SK-N-SH treated with all-trans-retinoic acid at 6 μM for 48 hours (cell line): ENCODE results near the gene FAM222B.

Source experiments
- ATAC-seq: fragments of 200-7000 bp; cut with Tn5 transposase; 3 replicates; pipeline ENCODE4 v1.9.1; 2020; ENCODE audit warnings: mild to moderate bottlenecking, moderate library complexity
- ARNTL ChIP-seq: fragments of 450-650 bp; formaldehyde crosslinking; IDR thresholded peaks from 2 replicates; pipeline ENCODE4 v1.5.0; 2020; ENCODE audit warnings: low read depth, mild to moderate bottlenecking, moderate library complexity, borderline replicate concordance
- BACH2 ChIP-seq: fragments of 250-450 bp; sonication (Bioruptor Pico); IDR thresholded peaks from 2 replicates; pipeline ENCODE4 v1.9.0; 2021; ENCODE audit warnings: mild to moderate bottlenecking, borderline replicate concordance
- CSDC2 ChIP-seq: fragments of 250-450 bp; sonication (Bioruptor Pico); IDR thresholded peaks from 2 replicates; pipeline ENCODE4 v1.5.0; 2020; ENCODE audit warnings: mild to moderate bottlenecking, moderate library complexity
- ESRRG ChIP-seq: fragments of 250-450 bp; sonication (Bioruptor Pico); IDR thresholded peaks from 2 replicates; pipeline ENCODE4 v1.6.1; 2021; ENCODE audit warnings: mild to moderate bottlenecking
- ISL1 ChIP-seq: fragments of 250-450 bp; sonication (Bioruptor Pico); IDR thresholded peaks from 2 replicates; pipeline ENCODE4 v2.1.2; 2022; ENCODE audit warnings: mild to moderate bottlenecking, moderate library complexity
- OSR1 ChIP-seq: fragments of 250-450 bp; sonication (Bioruptor Pico); IDR thresholded peaks from 2 replicates; pipeline ENCODE4 v1.8.0; 2022; ENCODE audit warnings: moderate library complexity, mild to moderate bottlenecking, inconsistent platforms
- PPARA ChIP-seq: fragments of 250-450 bp; sonication (Bioruptor Pico); IDR thresholded peaks from 2 replicates; pipeline ENCODE4 v1.5.0; 2020; ENCODE audit warnings: mild to moderate bottlenecking, borderline replicate concordance
- RARB ChIP-seq: fragments of 250-450 bp; sonication (Bioruptor Pico); IDR thresholded peaks from 2 replicates; pipeline ENCODE4 v1.8.0; 2021; ENCODE audit warnings: mild to moderate bottlenecking, moderate library complexity
- SNAI2 ChIP-seq: fragments of 250-450 bp; sonication (Bioruptor Pico); IDR thresholded peaks from 2 replicates; pipeline ENCODE4 v1.5.0; 2020; ENCODE audit warnings: mild to moderate bottlenecking, moderate library complexity
- TCF4 ChIP-seq: fragments of 250-450 bp; sonication (Bioruptor Pico); IDR thresholded peaks from 2 replicates; pipeline ENCODE4 v1.8.0; 2021; ENCODE audit warnings: mild to moderate bottlenecking, moderate library complexity, borderline replicate concordance
- TOX ChIP-seq: fragments of 250-450 bp; sonication (Bioruptor Pico); IDR thresholded peaks from 2 replicates; pipeline ENCODE4 v1.8.0; 2021; ENCODE audit warnings: mild to moderate bottlenecking, moderate library complexity, borderline replicate concordance
- ZC3H10 ChIP-seq: fragments of 250-450 bp; sonication (Bioruptor Pico); IDR thresholded peaks from 2 replicates; pipeline ENCODE4 v1.5.1; 2021; ENCODE audit warnings: mild to moderate bottlenecking, moderate library complexity
- ZFP3 ChIP-seq: fragments of 250-450 bp; sonication (Bioruptor Pico); IDR thresholded peaks from 2 replicates; pipeline ENCODE4 v1.5.0; 2020; ENCODE audit warnings: mild to moderate bottlenecking, moderate library complexity
- ZFP30 ChIP-seq: fragments of 450-650 bp; formaldehyde crosslinking; IDR thresholded peaks from 2 replicates; pipeline ENCODE4 v1.5.0; 2022; ENCODE audit warnings: mild to moderate bottlenecking, moderate library complexity
- ZNF565 ChIP-seq: fragments of 450-650 bp; formaldehyde crosslinking; conservative IDR thresholded peaks from 2 replicates; pipeline ENCODE4 v1.5.0; 2020; ENCODE audit warnings: low read depth, mild to moderate bottlenecking, moderate library complexity
- ZNF70 ChIP-seq: fragments of 450-650 bp; formaldehyde crosslinking; IDR thresholded peaks from 2 replicates; pipeline ENCODE4 v1.5.0; 2020; ENCODE audit warnings: mild to moderate bottlenecking, moderate library complexity
- ZNF8 ChIP-seq: fragments of 450-650 bp; formaldehyde crosslinking; IDR thresholded peaks from 2 replicates; pipeline ENCODE4 v1.5.0; 2020; ENCODE audit warnings: mild to moderate bottlenecking, moderate library complexity
- TF ChIP-seq, protein P1 (sequence below): fragments of 250-450 bp; sonication (Bioruptor Pico); IDR thresholded peaks from 2 replicates; pipeline ENCODE4 v1.5.0; 2020; ENCODE audit warnings: mild to moderate bottlenecking, moderate library complexity
- TF ChIP-seq, protein P2 (sequence below): fragments of 250-450 bp; sonication (Bioruptor Pico); IDR thresholded peaks from 2 replicates; pipeline ENCODE4 v1.5.1; 2020; ENCODE audit warnings: low read depth, mild to moderate bottlenecking, moderate library complexity
- TF ChIP-seq, protein P3 (sequence below): fragments of 250-450 bp; sonication (Bioruptor Pico); IDR thresholded peaks from 2 replicates; pipeline ENCODE4 v1.5.1; 2021; ENCODE audit warnings: mild to moderate bottlenecking, moderate library complexity

FAM222B gene

DNA sequence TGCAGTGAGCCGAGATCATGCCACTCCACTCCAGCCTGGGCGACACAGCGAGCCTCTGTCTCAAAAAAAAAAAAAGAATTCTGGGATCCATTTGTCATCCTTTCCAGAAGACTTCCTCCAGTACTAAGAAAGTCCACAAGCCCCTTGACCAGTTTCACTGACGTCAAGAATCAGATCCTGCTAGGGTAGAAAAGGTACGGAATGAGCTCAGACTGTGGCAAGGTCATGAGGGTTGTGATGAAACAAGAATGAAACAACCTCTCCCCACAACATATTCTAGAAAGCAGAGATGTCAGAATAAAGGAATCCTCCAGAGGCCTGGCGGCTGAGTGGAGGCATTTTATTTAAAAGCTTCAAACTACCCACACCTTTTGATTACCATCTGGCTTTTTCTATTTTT lies 68.9 kb downstream of the FAM222B start:
- no peak for ATAC-seq

DNA sequence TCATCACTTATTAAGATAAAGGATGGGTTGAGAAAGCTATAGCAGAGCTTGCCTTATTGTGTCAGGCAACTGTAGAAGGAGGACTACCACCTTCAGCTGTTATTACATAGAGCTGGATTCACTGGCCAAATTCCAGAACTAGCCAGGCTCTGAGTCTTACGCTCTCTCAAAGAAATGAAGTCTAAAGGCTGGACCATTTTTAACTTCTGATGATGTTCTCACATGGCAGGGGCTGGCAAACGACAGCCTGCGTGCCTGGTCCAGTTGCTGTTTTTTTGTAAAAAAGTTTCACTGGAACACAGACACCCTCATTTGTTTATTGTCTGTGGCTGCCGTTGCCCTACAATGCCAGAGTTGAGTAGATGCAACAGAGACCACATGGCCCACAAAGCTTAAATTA lies 77.6 kb downstream of the FAM222B start:
- no peak for ATAC-seq
- TF ChIP-seq TOX (CRISPR knock-in tag), result no peak
- no peak for TF ChIP-seq ZFP30 (CRISPR knock-in tag)
- no peak for TF ChIP-seq ZC3H10 (CRISPR knock-in tag)
- TF ChIP-seq, protein P1, sequence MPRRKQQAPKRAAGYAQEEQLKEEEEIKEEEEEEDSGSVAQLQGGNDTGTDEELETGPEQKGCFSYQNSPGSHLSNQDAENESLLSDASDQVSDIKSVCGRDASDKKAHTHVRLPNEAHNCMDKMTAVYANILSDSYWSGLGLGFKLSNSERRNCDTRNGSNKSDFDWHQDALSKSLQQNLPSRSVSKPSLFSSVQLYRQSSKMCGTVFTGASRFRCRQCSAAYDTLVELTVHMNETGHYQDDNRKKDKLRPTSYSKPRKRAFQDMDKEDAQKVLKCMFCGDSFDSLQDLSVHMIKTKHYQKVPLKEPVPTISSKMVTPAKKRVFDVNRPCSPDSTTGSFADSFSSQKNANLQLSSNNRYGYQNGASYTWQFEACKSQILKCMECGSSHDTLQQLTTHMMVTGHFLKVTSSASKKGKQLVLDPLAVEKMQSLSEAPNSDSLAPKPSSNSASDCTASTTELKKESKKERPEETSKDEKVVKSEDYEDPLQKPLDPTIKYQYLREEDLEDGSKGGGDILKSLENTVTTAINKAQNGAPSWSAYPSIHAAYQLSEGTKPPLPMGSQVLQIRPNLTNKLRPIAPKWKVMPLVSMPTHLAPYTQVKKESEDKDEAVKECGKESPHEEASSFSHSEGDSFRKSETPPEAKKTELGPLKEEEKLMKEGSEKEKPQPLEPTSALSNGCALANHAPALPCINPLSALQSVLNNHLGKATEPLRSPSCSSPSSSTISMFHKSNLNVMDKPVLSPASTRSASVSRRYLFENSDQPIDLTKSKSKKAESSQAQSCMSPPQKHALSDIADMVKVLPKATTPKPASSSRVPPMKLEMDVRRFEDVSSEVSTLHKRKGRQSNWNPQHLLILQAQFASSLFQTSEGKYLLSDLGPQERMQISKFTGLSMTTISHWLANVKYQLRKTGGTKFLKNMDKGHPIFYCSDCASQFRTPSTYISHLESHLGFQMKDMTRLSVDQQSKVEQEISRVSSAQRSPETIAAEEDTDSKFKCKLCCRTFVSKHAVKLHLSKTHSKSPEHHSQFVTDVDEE (CRISPR knock-in tag), result no peak
- no peak for TF ChIP-seq BACH2
- TF ChIP-seq ISL1 (CRISPR knock-in tag), result no peak
- TF ChIP-seq TCF4 (CRISPR knock-in tag), result no peak
- no peak for TF ChIP-seq ESRRG (CRISPR knock-in tag)
- TF ChIP-seq CSDC2, result no peak
- TF ChIP-seq OSR1, result no peak
- TF ChIP-seq ZNF70 (CRISPR knock-in tag), result no peak
- TF ChIP-seq, protein P2, sequence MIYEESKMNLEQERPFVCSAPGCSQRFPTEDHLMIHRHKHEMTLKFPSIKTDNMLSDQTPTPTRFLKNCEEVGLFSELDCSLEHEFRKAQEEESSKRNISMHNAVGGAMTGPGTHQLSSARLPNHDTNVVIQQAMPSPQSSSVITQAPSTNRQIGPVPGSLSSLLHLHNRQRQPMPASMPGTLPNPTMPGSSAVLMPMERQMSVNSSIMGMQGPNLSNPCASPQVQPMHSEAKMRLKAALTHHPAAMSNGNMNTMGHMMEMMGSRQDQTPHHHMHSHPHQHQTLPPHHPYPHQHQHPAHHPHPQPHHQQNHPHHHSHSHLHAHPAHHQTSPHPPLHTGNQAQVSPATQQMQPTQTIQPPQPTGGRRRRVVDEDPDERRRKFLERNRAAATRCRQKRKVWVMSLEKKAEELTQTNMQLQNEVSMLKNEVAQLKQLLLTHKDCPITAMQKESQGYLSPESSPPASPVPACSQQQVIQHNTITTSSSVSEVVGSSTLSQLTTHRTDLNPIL (CRISPR knock-in tag), result no peak
- TF ChIP-seq, protein P3, sequence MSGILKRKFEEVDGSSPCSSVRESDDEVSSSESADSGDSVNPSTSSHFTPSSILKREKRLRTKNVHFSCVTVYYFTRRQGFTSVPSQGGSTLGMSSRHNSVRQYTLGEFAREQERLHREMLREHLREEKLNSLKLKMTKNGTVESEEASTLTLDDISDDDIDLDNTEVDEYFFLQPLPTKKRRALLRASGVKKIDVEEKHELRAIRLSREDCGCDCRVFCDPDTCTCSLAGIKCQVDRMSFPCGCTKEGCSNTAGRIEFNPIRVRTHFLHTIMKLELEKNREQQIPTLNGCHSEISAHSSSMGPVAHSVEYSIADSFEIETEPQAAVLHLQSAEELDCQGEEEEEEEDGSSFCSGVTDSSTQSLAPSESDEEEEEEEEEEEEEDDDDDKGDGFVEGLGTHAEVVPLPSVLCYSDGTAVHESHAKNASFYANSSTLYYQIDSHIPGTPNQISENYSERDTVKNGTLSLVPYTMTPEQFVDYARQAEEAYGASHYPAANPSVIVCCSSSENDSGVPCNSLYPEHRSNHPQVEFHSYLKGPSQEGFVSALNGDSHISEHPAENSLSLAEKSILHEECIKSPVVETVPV (CRISPR knock-in tag), result no peak
- no peak for TF ChIP-seq PPARA
- TF ChIP-seq ARNTL (CRISPR knock-in tag), result no peak
- TF ChIP-seq RARB (CRISPR knock-in tag), result no peak

More for the DNA sequence above, 68.9 kb downstream of the FAM222B start:
- TF ChIP-seq ZFP3 (CRISPR knock-in tag) (no peak), PPARA (no peak), ZNF8 (no peak), ESRRG (CRISPR knock-in tag) (no peak), ZNF70 (CRISPR knock-in tag) (no peak), ISL1 (CRISPR knock-in tag) (no peak), SNAI2 (CRISPR knock-in tag) (no peak)
- TF ChIP-seq, protein P2 (CRISPR knock-in tag), result no peak

DNA sequence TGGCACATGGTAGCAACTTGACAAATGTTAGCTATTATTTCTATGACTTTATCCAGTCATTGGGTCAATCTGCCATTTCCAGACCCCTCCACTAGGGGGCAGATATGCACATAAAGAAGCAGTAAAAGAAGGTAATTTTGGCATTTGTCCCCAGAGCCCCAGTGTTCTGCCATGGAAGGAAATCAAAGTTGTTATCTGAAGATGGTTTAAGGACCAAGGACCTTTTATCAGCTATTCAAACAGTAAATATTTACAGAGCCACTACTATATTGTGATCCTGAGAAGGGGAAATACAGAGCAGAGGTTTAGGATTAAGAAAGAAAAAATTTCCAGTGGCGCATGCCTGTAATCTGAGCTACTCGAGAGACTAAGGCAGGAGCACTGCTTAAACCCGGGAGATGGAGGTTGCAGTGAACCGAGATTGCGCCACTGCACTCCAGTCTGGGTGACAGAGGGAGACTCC lies 78.8 kb downstream of the FAM222B start:
- TF ChIP-seq ESRRG (CRISPR knock-in tag), result no peak
- TF ChIP-seq BACH2, result no peak
- TF ChIP-seq PPARA, result no peak
- no peak for TF ChIP-seq TOX (CRISPR knock-in tag)
- no peak for TF ChIP-seq ZNF8
- TF ChIP-seq, protein P3 (CRISPR knock-in tag), result no peak
- no peak for TF ChIP-seq ZC3H10 (CRISPR knock-in tag)
- no peak for TF ChIP-seq CSDC2
- no peak for TF ChIP-seq ZNF565 (CRISPR knock-in tag)
- TF ChIP-seq, all 23 proteins: peak for 0
- peak; percentile 74 for ATAC-seq
